K562 (cell line): ENCODE data around the gene KIF3A. TPM values are rescaled to one million over a fixed set of nuclear protein-coding genes. Genes with fewer than 3 reads are reported as not detected.

Experiments used
- BCOR ChIP-seq: fragments of 450-650 bp; IDR thresholded peaks from 2 replicates; pipeline ENCODE4 v1.6.1; 2016
- BRCA1 ChIP-seq, 2 experiments: fragments of 450-650 bp in 1 of 2; sonication (generic) in 1 of 2; formaldehyde crosslinking in 1 of 2; IDR thresholded peaks; 2 replicates each; pipeline versions ENCODE4 v1.5.0 to v1.6.1; 2017 to 2020; ENCODE audit warnings: mild to moderate bottlenecking in 1 of 2, missing genetic modification reagents in 1 of 2
- CREB5 ChIP-seq: fragments of 250-450 bp; sonication (Bioruptor Pico); IDR thresholded peaks from 2 replicates; pipeline ENCODE4 v1.5.0; 2020; ENCODE audit warnings: mild to moderate bottlenecking
- CREM ChIP-seq: IDR thresholded peaks from 2 replicates; pipeline ENCODE4 v1.6.1; 2014; ENCODE audit warnings: antibody characterized with exemption, low read depth
- CUX1 ChIP-seq: fragments of 200-800 bp; sonication (Bioruptor generic); IDR thresholded peaks from 2 replicates; pipeline ENCODE4 v1.6.1; 2016; ENCODE audit warnings: missing genetic modification characterization, missing compliant biosample characterization
- FOSL1 ChIP-seq: fragments of 200-800 bp; sonication (Bioruptor generic); conservative IDR thresholded peaks from 2 replicates; pipeline ENCODE4 v1.6.1; 2016; ENCODE audit warnings: missing genetic modification characterization, missing compliant biosample characterization
- FOXK2 ChIP-seq, 2 experiments: fragments of 450-650 bp; IDR thresholded peaks in 1 of 2; conservative IDR thresholded peaks in 1 of 2; 2 replicates each; pipeline ENCODE4 v1.6.1; 2016; ENCODE audit warnings: low read depth in 2 of 2, mild to moderate bottlenecking in 1 of 2
- MXI1 ChIP-seq: IDR thresholded peaks from 2 replicates; pipeline ENCODE4 v1.6.1; 2011; ENCODE audit warnings: low read depth, mild to moderate bottlenecking, improper control_type of control experiment, low read length
- PHB2 ChIP-seq: fragments of 450-650 bp; IDR thresholded peaks from 2 replicates; pipeline ENCODE4 v1.6.1; 2017; ENCODE audit warnings: low read depth
- RBM25 ChIP-seq: fragments of 200-400 bp; formaldehyde crosslinking; IDR thresholded peaks from 2 replicates; pipeline ENCODE4 v1.6.1; 2018; ENCODE audit warnings: low read length, low read depth, moderate library complexity; ENCODE audit not compliant: severe bottlenecking
- SMAD4 ChIP-seq: fragments of 250-450 bp; sonication (Bioruptor Pico); conservative IDR thresholded peaks from 2 replicates; pipeline ENCODE4 v1.8.0; 2021; ENCODE audit warnings: inconsistent platforms, mild to moderate bottlenecking, moderate library complexity
- TRIM24 ChIP-seq, 2 experiments: fragments of 450-650 bp; IDR thresholded peaks; 2 replicates each; pipeline ENCODE4 v1.6.1; 2016
- ZNF277 ChIP-seq: fragments of 250-450 bp; sonication (Bioruptor Pico); IDR thresholded peaks from 2 replicates; pipeline ENCODE4 v1.8.0; 2022; ENCODE audit warnings: inconsistent platforms, mild to moderate bottlenecking, moderate library complexity, borderline replicate concordance
- ZNF511 ChIP-seq: sonication (generic); formaldehyde crosslinking; IDR thresholded peaks from 2 replicates; pipeline ENCODE4 v1.8.0; 2022; ENCODE audit warnings: mild to moderate bottlenecking, missing genetic modification reagents
- ZNF639 ChIP-seq, 2 experiments: fragments of 200-800 bp in 1 of 2; sonication (Bioruptor generic) in 1 of 2; sonication (generic) in 1 of 2; formaldehyde crosslinking in 1 of 2; IDR thresholded peaks in 1 of 2; conservative IDR thresholded peaks in 1 of 2; 2 replicates each; pipeline versions ENCODE4 v1.5.0 to v1.6.1; 2016 to 2020; ENCODE audit warnings: missing compliant biosample characterization in 1 of 2, missing genetic modification characterization in 1 of 2, missing genetic modification reagents in 1 of 2
- ZNF644 ChIP-seq: fragments of 200-800 bp; sonication (Bioruptor generic); IDR thresholded peaks from 2 replicates; pipeline ENCODE4 v1.6.1; 2016; ENCODE audit warnings: low read depth, missing genetic modification characterization, missing compliant biosample characterization
- ZNF764 ChIP-seq: fragments of 250-450 bp; sonication (Bioruptor Pico); IDR thresholded peaks from 2 replicates; pipeline ENCODE4 v1.4.0; 2020; ENCODE audit warnings: low read depth, mild to moderate bottlenecking, moderate library complexity
- polyA plus RNA-seq, 8 experiments: library from polyadenylated mRNA; depleted of rRNA in 4 of 8; stranded (reverse) in 5 of 8; unstranded in 3 of 8; fragments of >200 nt; fragmentation: Nextera tagmentation in 2 of 8; fragmentation: Illumina TruSeq in 1 of 8; extraction: Ambion mirVana in 2 of 8; extraction: Trizol in 1 of 8; gene quantifications; 2 replicates each; pipeline versions ENCODE4 v1.2.1 to v1.2.3, GENCODE V29; 2011 to 2014; ENCODE audit warnings: inconsistent platforms in 1 of 8, missing spikeins in 1 of 8
- total RNA-seq, 7 experiments: library from RNA; depleted of rRNA in 6 of 7; stranded (reverse); fragments of >200 nt in 6 of 7; fragmentation: Illumina TruSeq in 2 of 7; extraction: Trizol in 2 of 7; gene quantifications; 2 replicates each; pipeline versions ENCODE4 v1.2.1 to v1.2.3, GENCODE V29; 2011 to 2021; ENCODE audit warnings: low replicate concordance in 1 of 7

KIF3A gene
- total and polyA plus RNA-seq, 9 of the 15 experiments (the other 6 are each of a cell fraction or from before 2014, with no cell fraction given): 1.5 to 7.8 (median 6.0) TPM

GRCh38 chr5:132651838-132652469 is 85.4 kb downstream of the KIF3A start (continued):
- TF ChIP-seq ZNF277 (CRISPR knock-in tag) (no peak), CREB5 (CRISPR knock-in tag) (no peak), RBM25 (no peak), CREM (peak; percentile 64; the same call in 1 of the 2 replicates), ZNF644 (tag) (peak; percentile 82), PHB2 (peak; percentile 98), TRIM24 (IDR thresholded peaks at IDR 0.05) (peak; percentile 98), ZNF764 (no peak), BCOR (peak; percentile 71; the same call in 1 of the 2 replicates), FOXK2 (conservative IDR thresholded peaks at IDR 0.05 in 1 of 2, IDR thresholded peaks at IDR 0.05 in 1 of 2; ENCODE audit: low read depth in 2 of 2) (peak; percentile 52 to 58; a peak in 2 of 4 replicates), ZNF639 (CRISPR knock-in tag; conservative IDR thresholded peaks at IDR 0.05 in 1 of 2, IDR thresholded peaks at IDR 0.05 in 1 of 2) (peak in 1 of 2 experiments; percentile 70; a peak in 2 of 4 replicates), BRCA1 (IDR thresholded peaks at IDR 0.05) (no peak), BRCA1 (CRISPR knock-in tag; IDR thresholded peaks at IDR 0.05) (no peak), MXI1 (peak; percentile 23; the same call in 1 of the 2 replicates), CUX1 (peak; percentile 62), FOSL1 (tag) (peak; percentile 55), ZNF511 (CRISPR knock-in tag) (no peak), SMAD4 (CRISPR knock-in tag) (peak; percentile 81)
